ENCODE data around the gene UBN1.

DNA sequence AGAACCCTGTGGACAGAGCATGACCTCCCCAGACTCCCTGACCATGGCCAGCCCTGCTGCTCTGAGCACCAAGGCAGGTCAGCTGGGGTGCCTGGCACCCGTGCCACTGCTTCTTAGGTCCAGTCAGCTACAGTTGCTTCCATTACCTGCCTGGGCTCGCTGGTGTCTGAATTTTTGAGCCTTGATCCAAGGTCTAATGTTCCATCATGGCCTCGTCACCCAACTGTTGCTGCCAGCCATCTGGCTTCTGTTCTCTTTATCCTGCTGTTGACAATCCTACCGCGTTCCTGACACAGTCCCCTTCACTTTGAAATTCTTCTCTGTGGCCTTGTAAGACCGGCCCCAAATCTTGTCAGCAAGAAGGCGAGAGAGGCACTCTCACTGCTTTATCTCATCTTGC lies 16.9 kb upstream of the UBN1 start:
- no peak for TF ChIP-seq POLR2AphosphoS5 (IDR thresholded peaks at IDR 0.05; ENCODE audit: low read depth, low read length)
- TF ChIP-seq, protein P1, sequence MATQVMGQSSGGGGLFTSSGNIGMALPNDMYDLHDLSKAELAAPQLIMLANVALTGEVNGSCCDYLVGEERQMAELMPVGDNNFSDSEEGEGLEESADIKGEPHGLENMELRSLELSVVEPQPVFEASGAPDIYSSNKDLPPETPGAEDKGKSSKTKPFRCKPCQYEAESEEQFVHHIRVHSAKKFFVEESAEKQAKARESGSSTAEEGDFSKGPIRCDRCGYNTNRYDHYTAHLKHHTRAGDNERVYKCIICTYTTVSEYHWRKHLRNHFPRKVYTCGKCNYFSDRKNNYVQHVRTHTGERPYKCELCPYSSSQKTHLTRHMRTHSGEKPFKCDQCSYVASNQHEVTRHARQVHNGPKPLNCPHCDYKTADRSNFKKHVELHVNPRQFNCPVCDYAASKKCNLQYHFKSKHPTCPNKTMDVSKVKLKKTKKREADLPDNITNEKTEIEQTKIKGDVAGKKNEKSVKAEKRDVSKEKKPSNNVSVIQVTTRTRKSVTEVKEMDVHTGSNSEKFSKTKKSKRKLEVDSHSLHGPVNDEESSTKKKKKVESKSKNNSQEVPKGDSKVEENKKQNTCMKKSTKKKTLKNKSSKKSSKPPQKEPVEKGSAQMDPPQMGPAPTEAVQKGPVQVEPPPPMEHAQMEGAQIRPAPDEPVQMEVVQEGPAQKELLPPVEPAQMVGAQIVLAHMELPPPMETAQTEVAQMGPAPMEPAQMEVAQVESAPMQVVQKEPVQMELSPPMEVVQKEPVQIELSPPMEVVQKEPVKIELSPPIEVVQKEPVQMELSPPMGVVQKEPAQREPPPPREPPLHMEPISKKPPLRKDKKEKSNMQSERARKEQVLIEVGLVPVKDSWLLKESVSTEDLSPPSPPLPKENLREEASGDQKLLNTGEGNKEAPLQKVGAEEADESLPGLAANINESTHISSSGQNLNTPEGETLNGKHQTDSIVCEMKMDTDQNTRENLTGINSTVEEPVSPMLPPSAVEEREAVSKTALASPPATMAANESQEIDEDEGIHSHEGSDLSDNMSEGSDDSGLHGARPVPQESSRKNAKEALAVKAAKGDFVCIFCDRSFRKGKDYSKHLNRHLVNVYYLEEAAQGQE (IDR thresholded peaks at IDR 0.05; ENCODE audit: insufficient read depth in 1 of 2, low read depth in 2 of 2, low read length in 2 of 2), result no peak
- TF ChIP-seq TAF1 (IDR thresholded peaks at IDR 0.05; ENCODE audit: borderline replicate concordance, insufficient read depth, low read length), result no peak
- no peak for TF ChIP-seq SIN3A (IDR thresholded peaks at IDR 0.05; ENCODE audit: borderline replicate concordance, insufficient read depth, low read length)
- no peak for TF ChIP-seq FOXP2 (optimal IDR thresholded peaks at IDR 0.05; ENCODE audit: borderline replicate concordance, extremely low read depth, extremely low read length, insufficient read depth)

Measured in PFSK-1 (cell line).